A549 (cell line): ENCODE data around the gene SMIM9.

Experiments
- POLR2A ChIP-seq: IDR thresholded peaks from 2 replicates; pipeline ENCODE4 v1.6.1; 2012; ENCODE audit warnings: mild to moderate bottlenecking, low read length
- TF ChIP-seq, protein P1 (sequence below): IDR thresholded peaks from 2 replicates; pipeline ENCODE4 v1.6.1; 2012; ENCODE audit warnings: low read depth, borderline replicate concordance

DNA sequence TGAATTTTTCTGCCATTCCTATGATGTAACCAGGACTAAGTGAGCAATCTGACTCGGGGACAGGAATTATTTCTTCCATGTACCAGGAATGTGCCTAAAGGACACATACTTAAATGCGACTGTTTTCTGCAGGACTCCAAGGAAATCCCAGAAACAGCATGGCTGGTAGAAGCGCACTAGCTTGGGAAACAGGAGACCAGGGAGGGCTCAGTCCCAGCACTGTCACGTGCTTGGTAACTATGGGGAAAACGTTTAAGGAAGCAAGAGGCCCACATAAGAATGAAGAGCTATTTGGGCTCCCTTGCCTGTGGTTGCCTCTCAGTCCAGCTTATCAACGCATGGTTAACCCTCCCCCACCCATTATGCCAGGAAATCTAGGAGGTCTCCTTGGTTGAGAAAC, 48.7 kb downstream of the SMIM9 start:
- TF ChIP-seq, protein P1, sequence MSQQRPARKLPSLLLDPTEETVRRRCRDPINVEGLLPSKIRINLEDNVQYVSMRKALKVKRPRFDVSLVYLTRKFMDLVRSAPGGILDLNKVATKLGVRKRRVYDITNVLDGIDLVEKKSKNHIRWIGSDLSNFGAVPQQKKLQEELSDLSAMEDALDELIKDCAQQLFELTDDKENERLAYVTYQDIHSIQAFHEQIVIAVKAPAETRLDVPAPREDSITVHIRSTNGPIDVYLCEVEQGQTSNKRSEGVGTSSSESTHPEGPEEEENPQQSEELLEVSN, result no peak
- TF ChIP-seq POLR2A, result no peak
